HL-60/S4 treated with retinoic acid at 250 ng/mL for 4 days and 3 days (cell line): ENCODE data around the gene SPSB1.

ENCODE experiments used
- in situ Hi-C: fragments of 300-500 bp; cut with MboI; formaldehyde crosslinking; loops from 2 replicates; pipeline ENCODE4 v1.7.0; 2022; ENCODE audit warnings: low sequenced_read_pairs

SPSB1 gene

DNA sequence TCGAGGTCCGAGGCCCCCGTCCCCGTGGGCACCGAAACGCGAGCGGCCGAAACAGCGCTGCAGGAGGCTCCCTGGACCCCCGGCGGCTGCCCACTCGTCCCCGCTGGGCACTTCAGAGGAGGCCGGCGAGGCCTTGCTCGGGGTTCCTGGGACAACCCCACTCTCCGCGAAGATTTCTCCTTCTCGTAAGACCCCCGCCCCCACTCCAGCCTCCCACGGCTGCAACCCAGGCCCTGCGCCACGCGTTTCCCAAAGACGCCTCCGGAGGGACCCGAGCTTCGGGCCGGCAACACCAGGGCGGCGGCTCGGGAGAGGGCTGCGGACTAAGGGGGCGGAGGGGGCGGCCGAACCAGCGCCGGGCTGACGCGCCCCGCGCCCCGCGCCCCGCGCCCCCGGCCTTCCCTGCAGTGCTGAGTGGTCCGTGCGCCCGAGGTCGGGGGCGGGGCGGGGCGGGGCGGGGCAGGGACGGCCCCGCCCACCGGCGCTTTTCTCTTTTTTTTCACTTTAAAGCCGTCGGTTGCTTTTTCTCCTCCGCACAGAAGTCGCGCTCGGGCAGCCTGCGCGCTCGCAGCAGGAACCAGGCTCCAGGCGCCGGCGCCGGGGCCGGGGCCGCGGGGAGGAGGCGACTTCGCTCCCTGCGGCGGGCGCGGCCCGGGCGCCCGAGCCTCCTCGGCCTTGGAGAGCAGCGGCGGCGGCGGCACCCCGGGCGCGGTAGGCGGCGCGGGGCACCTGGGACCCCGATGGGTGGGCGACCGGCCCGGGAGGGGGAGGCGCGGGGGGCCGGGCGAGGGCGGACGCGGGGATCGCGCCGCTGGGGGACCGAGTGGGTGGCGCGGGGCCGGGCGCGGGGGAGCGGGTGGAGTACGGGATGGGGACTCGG is at the start of gene SPSB1:
TSS of gene SPSB1 (plus strand) at position 534 of the 880 bp plus-strand sequence. CDS start 62,998 bp downstream, outside the sequence.
- in situ Hi-C loops: no loop called here

- in situ Hi-C loops: no loop called here
Observed at GRCh38 chr1:9243066-9243739, 49.5 kb upstream of the SPSB1 start.

DNA sequence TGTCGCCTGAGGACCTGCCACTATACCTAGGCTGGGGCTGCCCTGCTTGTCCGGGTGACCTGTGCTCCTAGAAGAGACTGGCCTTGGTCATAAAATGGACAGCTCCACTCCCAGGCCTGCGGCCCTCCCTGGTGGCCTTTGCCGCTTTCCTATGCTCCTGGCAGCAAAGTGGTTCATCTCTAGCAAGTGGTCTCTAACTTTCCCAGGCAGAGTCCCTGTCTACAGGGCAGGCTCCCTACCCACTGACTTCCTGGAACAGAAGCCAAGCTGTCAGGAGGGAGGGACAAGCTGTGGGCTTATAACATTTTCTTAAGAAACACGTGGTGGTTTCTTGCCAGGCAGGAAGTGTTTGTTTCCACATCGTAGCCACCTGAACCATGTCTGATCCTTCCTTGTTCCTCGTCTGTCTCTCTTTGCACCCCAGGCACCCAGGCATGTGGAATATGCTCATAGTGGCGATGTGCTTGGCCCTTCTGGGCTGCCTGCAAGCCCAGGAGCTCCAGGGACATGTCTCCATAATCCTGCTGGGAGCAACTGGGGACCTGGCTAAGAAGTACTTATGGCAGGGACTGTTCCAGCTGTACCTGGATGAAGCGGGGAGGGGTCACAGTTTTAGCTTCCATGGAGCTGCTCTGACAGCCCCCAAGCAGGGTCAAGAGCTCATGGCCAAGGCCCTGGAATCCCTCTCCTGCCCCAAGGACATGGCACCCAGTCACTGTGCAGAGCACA is 48.0 kb upstream of the SPSB1 start:
- in situ Hi-C loops: no loop called here

- in situ Hi-C loops: no loop called here
Observed at GRCh38 chr1:9245230-9245619, 47.5 kb upstream of the SPSB1 start.

GRCh38 chr1:9245661-9246060 is 47.0 kb upstream of the SPSB1 start:
- in situ Hi-C loops: no loop called here

DNA sequence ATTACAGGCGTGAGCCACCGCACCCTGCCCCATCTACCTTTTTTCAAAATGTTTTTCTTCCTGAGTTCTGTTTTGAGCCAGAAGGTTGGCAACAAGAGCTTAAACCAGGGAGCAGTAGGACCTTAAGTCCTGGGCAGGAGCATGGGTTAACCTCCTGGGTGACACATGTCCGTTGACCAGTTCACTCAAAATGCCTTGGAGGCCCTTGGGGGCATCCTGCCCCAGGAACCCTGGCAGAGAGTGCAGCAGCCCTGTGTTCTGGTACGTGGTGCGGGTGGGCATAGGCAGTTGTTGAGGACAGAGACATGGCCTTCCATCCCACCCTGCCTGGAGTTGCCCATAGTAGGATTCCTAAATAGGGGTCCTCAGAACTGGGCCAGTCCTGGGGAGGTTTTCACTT is 46.5 kb upstream of the SPSB1 start:
- in situ Hi-C loops: no loop called here

DNA sequence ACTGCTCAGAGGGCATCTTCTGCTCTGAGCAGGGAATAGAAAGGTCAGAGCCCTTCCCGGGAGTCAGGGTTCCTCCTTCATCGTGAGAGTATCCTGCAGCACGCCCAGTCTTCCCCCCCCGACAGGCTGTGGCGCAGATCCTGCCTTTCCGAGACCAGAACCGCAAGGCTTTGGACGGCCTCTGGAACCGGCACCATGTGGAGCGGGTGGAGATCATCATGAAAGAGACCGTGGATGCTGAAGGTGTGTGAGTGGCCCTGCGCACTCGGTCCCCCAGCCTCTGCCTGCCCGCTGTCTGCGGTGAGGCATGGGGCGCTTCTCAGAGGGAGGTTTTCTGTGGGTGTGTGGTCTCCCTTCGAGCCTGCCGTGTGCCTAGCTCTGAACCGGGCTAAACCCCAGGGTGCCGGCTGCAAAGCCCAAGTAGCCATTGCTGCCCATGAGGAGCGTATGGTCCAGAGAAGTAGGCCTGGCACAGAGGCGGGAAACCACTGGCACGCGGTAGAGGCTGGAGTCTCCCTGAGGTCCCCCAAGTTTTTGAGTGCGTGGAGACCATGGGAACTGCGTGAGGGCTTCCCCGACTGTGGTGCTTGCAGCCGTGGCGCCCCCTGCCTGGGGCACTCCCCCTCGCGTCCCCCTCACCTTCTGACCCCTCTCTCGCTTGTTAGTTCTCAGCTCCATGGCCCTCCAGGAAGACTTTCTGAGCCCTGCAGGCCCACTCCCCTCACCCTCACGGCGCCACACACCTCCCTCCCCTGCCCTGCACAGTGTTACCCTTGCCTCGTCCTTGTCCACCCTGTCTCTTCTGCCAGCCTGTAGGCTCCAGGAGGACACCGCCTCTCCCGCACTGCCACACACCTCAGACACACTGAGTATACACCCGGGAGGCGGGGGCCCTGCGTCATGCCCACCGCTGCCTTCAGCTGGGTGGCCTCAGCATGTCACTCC is 45.6 kb upstream of the SPSB1 start:
- in situ Hi-C loops: no loop called here

DNA sequence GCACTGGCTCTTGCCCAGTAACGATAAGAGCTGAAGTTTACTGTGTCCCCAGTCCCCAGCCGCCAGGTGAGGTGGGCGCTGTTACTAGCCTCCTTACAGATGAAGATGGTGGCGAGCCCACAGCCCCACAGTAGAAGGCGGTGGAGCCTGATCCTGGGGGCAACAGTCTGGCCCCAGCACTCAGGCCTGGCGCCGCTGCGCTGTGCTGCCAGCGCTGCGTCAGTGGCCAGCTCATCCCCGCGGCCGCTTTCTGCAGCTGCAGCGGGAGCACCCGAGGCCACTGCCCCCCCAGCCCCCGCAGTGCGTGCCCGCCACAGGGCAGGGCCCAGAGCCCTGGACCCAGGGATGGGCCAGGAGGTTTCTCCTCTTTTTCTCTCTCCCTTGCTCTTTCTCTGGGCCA is 44.8 kb upstream of the SPSB1 start:
- in situ Hi-C loops: no loop called here

DNA sequence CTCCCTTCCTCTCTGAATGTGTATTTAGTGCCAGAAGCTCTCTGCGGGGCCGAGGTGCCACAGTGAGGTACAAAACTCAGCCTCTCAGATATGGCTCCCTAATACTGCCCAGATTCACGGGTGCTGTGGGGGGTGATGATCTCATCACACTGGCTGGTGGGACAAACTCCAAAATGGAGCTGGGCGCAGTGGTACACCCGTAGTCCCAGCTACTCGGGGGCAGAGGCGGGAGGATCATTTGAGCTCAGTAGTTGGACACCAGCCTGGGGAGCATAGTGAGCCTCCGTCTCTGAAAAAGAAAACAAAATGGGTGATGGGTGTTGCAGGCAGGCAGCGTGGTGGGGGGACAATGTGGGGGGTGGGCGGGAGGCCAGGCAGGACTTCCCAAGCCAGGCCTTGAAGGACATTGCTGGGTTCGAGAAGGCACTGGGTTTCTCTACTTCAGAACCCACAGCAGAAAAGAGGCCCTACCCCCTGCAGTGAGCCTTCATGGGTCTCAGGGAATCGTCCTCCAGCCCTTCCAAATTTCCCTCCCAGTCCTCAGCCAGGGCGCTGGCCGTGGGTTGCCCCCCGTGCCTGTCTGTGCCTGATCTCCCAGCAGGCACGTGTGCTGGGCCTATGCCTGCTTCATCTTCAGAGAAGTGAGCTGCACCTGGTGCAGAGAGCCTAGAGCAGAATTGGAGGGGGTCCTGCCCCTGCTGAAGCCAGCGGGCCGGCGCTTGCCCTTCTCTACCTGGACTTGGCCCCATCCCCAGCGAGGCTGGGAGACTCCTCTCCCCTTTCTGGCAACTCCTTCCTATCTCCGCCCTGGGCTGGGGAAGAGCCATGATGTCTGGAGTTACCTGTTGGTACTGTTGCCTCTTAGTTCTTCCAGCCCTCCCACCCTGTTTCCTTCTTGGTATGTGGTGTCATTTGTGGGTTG is 44.1 kb upstream of the SPSB1 start:
- in situ Hi-C loops: no loop called here

- in situ Hi-C loops: no loop called here
Observed at GRCh38 chr1:9249263-9249533, 43.5 kb upstream of the SPSB1 start.

- in situ Hi-C loops: loop anchor here (10.0 kb wide), 1 partner anchor 135 kb away; no protein-coding TSS in a partner anchor
Observed at GRCh38 chr1:9249534-9250410, 42.9 kb upstream of the SPSB1 start.

DNA sequence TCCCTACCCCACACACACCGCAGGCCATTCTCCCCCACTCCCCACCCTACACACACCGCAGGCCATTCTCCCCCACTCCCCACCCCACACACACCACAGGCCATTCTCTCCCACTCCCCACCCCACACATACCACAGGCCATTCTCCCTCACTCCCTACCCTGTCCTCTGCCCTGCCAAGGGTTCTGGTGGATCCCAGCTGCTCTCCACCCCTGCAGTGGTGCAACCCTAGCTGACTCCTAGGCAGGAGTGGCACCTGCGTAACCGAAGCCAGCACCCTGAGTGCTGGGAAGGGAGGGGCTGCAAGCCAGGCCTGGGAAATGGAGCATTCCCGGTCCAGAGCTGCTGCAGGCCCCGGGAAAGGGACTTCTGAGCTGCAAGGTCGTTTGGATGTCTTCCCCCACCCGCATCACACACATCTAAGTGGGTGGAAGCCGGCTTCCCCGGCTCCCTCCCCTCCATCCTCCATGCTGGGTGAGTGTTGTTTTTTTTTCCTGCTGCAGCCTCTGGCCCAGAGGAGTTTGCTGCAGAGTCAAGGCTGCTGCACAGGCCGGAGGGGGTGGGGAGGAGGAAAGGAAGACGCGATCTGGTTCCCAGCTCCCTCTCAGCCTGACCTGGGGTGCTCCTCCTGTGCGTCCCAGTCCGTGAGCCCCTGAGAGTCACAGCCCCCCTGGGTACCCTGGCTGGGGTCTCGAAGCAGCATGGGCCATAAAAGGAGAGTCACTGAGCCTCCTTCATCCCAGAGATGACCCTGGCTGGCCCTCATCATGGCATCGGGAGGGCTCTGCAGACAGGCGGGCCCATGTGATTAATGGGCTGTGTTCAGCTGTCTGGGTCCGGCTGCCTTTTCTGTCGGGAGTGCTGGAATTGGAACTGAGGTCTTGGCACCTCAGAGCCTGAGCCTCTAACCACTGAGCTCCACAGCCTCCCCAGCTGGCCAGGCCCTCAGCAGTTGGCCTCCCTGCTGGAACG is 42.0 kb upstream of the SPSB1 start:
- in situ Hi-C loops: loop anchor here (10.0 kb wide), 1 partner anchor 136 kb away; no protein-coding TSS in a partner anchor

- in situ Hi-C loops: loop anchor here (10.0 kb wide), 1 partner anchor 137 kb away; no protein-coding TSS in a partner anchor
Observed at GRCh38 chr1:9251501-9251900, 41.2 kb upstream of the SPSB1 start.

GRCh38 chr1:9253004-9253403 is 39.7 kb upstream of the SPSB1 start:
- in situ Hi-C loops: loop anchor here (10.0 kb wide), 1 partner anchor 138 kb away; no protein-coding TSS in a partner anchor

- in situ Hi-C loops: loop anchor here (10.0 kb wide), 1 partner anchor 139 kb away; no protein-coding TSS in a partner anchor
Observed at GRCh38 chr1:9253453-9254105, 39.1 kb upstream of the SPSB1 start.

DNA sequence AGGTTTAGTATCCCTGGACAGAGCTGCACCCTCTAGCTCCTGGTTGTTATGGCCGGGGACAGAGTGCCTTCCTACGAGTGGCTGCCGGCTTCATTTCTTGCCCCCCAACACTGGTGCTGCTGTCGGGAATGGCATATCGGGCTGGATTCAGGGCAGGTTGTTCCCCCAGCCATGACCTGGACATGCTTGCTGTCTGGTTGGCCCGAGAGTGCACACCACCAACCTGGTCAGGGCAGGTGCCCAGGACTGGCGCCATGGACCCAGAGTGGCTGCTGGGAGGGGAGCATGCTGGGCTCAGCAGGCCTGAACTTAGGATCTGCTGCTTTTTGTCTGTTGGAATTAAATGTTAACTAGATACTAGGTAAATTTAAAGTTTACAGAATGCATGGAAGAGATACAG is 36.4 kb upstream of the SPSB1 start:
- in situ Hi-C loops: loop anchor here (10.0 kb wide), 1 partner anchor 142 kb away; no protein-coding TSS in a partner anchor
